GM12878 (cell line): ENCODE results near the gene LIN7A.

Source experiments
- CHD2 ChIP-seq: IDR thresholded peaks from 2 replicates; pipeline ENCODE4 v1.6.1; 2011; ENCODE audit warnings: low read depth, low read length, improper control_type of control experiment, borderline replicate concordance
- GABPA ChIP-seq: IDR thresholded peaks from 2 replicates; pipeline ENCODE4 v1.6.1; 2014; ENCODE audit warnings: antibody characterized with exemption, low read depth, mild to moderate bottlenecking, inconsistent platforms
- KDM1A ChIP-seq: fragments of 200-600 bp; sonication (generic); IDR thresholded peaks from 2 replicates; pipeline ENCODE4 v1.6.1; 2016; ENCODE audit warnings: borderline replicate concordance
- MXI1 ChIP-seq: fragments of 150-350 bp; IDR thresholded peaks from 2 replicates; pipeline ENCODE4 v1.6.1; 2011; ENCODE audit warnings: low read depth, mild to moderate bottlenecking, inconsistent platforms, low read length, improper control_type of control experiment
- PAX5 ChIP-seq: IDR thresholded peaks from 2 replicates; pipeline ENCODE4 v1.6.1; 2011; ENCODE audit warnings: low read depth, low read length, borderline replicate concordance
- POLR2A ChIP-seq: IDR thresholded peaks from 2 replicates; pipeline ENCODE4 v1.6.1; 2011; ENCODE audit warnings: low read depth, mild to moderate bottlenecking, low read length
- POLR2AphosphoS5 ChIP-seq: IDR thresholded peaks from 2 replicates; pipeline ENCODE4 v1.6.1; 2011; ENCODE audit warnings: mild to moderate bottlenecking, low read length, inconsistent platforms
- RCOR1 ChIP-seq: conservative IDR thresholded peaks from 2 replicates; pipeline ENCODE4 v1.6.1; 2012; ENCODE audit warnings: low read depth, low read length, improper control_type of control experiment
- TAF1 ChIP-seq: IDR thresholded peaks from 2 replicates; pipeline ENCODE4 v1.6.1; 2011; ENCODE audit warnings: mild to moderate bottlenecking, low read depth, low read length, borderline replicate concordance
- TF ChIP-seq, protein P1 (sequence below), 3 experiments: IDR thresholded peaks in 2 of 3; conservative IDR thresholded peaks in 1 of 3; 2 replicates each; pipeline ENCODE4 v1.5.1; 2011; ENCODE audit warnings: low read depth in 3 of 3, low read length in 3 of 3, mild to moderate bottlenecking in 3 of 3, control low read depth in 2 of 3, moderate library complexity in 2 of 3, inconsistent platforms in 1 of 3, mixed read lengths in 1 of 3; ENCODE audit not compliant: control insufficient read depth in 2 of 3, insufficient read depth in 1 of 3; ENCODE audit errors: extremely low read depth in 1 of 3

DNA sequence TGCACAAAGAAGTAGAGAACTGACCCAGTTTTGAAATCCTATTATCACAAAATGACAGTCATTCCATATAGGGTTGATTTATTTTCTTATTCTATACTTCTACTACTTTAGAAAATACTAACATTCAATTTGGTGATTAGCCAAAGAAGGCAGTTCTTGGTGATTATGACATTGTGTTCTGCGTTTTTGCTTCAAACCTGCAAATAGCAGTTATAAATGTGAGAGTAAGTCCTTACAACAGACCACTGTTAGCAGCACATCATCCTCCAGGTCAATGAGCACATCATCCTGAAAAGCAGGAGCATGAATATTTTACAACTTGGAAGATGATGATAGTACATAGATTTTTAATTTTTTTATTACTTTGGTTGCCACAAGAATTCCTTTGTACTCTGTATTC lies 53.1 kb downstream of the LIN7A start:
- TF ChIP-seq POLR2AphosphoS5 (no peak), POLR2A (no peak), CHD2 (no peak), MXI1 (no peak), GABPA (no peak), TAF1 (no peak), KDM1A (no peak), PAX5 (no peak), RCOR1 (no peak)
- TF ChIP-seq, protein P1, sequence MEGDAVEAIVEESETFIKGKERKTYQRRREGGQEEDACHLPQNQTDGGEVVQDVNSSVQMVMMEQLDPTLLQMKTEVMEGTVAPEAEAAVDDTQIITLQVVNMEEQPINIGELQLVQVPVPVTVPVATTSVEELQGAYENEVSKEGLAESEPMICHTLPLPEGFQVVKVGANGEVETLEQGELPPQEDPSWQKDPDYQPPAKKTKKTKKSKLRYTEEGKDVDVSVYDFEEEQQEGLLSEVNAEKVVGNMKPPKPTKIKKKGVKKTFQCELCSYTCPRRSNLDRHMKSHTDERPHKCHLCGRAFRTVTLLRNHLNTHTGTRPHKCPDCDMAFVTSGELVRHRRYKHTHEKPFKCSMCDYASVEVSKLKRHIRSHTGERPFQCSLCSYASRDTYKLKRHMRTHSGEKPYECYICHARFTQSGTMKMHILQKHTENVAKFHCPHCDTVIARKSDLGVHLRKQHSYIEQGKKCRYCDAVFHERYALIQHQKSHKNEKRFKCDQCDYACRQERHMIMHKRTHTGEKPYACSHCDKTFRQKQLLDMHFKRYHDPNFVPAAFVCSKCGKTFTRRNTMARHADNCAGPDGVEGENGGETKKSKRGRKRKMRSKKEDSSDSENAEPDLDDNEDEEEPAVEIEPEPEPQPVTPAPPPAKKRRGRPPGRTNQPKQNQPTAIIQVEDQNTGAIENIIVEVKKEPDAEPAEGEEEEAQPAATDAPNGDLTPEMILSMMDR (IDR thresholded peaks at IDR 0.05 in 2 of 3, conservative IDR thresholded peaks at IDR 0.05 in 1 of 3; ENCODE audit: control insufficient read depth in 2 of 3, extremely low read depth in 1 of 3, insufficient read depth in 1 of 3, low read depth in 3 of 3, low read length in 3 of 3) = no peak
